Measurements from ENCODE around the gene PRM3. TPM values are rescaled to one million over a fixed set of nuclear protein-coding genes. Genes with fewer than 3 reads are reported as not detected.

The PRM3 gene
- total RNA-seq, 1 donor from 2014 or later = not detected

DNA sequence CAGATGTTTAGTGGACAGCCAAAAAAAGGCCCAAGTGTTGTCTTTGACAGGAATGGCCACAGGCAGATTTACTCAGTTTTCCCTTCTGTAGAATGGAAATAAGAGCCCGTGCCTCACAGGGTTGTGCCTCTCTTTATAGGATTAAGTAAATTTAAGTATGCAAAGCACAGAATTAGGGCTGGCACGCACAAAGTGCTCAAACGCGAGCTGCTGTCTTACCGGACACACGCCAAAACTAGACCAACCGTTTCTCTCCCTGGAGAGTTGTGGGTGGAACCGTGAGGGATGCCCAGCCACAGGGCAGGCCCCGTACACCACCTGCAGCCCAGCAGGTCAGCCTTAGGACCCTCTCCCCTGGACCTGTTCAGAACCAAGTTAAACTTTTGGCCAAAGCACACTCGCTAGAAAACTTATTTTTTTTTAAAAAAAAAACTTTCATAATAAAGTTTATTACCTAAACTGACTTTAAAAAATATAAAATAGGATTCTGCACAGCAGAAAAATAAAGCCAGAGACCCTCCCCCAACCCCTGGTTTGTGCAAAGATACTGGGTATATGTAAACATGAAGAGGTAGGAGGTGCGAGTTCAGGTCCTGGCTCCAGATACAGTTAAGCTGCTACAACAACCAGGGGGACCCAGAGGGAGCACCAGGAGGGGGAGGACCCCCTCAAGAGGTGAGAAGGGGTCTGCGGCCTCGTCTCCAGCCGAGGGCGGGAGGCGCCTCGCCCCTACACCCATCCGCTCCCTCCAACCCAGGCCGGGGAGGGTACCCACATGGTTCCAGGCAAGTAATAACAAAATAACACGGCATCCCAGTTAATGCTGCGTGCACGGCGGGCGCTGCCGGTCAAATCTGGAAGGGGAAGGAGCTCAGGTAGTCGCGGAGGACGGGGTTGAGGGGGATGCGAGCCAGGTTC lies 19.2 kb downstream of the PRM3 start:
- no peak for TF ChIP-seq CTCF (IDR thresholded peaks at IDR 0.05; ENCODE audit: partially characterized antibody, unreplicated experiment)
- Mint-ChIP-seq H3K27me3 (ENCODE audit: unreplicated experiment) (peaks cover 16% of the 10 kb centered on the region), H3K4me3 (ENCODE audit: unreplicated experiment) (peak overlapping the region; percentile 78), H3K4me1 (ENCODE audit: low read depth, unreplicated experiment) (peaks cover 13% of the 10 kb centered on the region), H3K27ac (ENCODE audit: unreplicated experiment) (no peak overlapping the region), H3K36me3 (ENCODE audit: unreplicated experiment) (no peaks in the 10 kb centered on the region), H3K9me3 (ENCODE audit: unreplicated experiment) (peaks cover 8% of the 10 kb centered on the region)
- DNase-seq = no peak

DNA sequence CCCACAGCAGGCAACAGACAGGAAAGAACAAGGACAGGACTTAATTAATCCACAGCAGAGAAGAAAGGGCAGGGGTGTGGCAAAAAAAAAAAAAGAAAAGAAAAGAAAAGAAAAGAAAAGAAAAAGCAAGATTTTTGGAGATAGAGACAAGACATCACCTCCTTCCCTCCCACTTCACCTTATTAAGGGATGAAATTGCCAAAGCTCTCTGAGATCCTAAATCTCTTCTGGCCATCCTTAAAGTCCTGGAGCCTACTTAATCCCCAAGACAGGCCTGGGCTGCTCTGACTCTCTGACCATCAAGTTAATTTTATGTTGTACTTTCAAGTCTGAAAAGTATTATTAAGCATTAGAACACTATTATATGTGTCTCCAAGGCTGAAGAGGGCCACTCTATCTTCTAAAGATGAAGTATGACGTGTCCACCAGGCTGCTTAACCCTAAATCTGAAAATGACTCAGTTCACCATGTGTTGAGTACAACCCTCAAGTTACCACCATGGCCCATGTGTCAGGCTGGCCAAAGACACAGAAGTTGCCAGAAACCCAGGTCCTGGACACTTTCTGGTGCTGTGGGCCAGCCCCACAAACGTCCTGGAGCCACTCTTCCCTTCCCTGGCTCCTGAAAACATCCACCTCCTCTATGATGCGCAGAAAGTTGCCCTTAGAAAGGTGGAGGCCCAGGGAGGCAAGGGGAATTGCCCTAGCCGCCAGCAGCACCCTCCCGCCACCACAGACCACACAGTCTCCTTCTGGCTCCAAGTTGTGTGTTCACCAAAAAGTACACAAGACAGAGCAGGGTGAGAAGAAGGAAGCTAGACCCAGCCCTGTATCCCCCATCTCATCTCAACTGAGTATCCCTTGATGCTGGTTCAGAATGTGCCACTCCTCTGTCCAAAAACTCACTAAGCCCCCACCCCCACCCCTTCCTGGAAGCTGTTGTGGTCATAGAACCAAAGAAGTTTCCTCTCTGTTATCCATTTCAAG lies 20.1 kb downstream of the PRM3 start:
- no peak for TF ChIP-seq CTCF (IDR thresholded peaks at IDR 0.05; ENCODE audit: partially characterized antibody, unreplicated experiment)
- peaks cover 16% of the 10 kb centered on the region for H3K27me3 Mint-ChIP-seq (ENCODE audit: unreplicated experiment)
- H3K4me1 Mint-ChIP-seq (ENCODE audit: low read depth, unreplicated experiment) = peaks cover 13% of the 10 kb centered on the region
- H3K36me3 Mint-ChIP-seq (ENCODE audit: unreplicated experiment) = no peaks in the 10 kb centered on the region
- DNase-seq = no peak
- no peak overlapping the region for H3K27ac Mint-ChIP-seq (ENCODE audit: unreplicated experiment)
- H3K9me3 Mint-ChIP-seq (ENCODE audit: unreplicated experiment) = peaks cover 13% of the 10 kb centered on the region
- H3K4me3 Mint-ChIP-seq (ENCODE audit: unreplicated experiment) = peak overlapping the region; percentile 78

DNA sequence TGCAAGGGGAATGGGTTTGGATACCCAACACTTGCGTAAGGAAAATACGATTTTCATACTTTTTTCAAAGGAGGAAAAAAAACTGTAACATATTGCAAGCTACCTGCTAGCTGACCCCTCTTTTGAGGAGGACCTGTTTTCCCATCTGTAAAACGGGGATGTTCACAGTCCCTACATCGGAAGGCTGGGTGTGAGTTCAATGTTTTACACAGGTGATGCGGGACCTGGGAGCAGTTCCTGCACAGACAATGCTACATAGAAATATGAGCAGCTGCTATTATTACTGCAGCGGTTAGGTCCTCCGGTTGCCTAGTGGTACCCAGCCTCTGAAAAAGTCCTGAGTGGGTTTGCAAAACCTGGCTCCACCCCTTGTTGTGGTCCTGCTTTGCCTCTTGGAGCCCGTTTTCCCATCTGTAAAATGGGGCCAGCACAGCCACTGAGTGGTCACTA lies 20.9 kb downstream of the PRM3 start:
- no peaks in the 10 kb centered on the region for H3K36me3 Mint-ChIP-seq (ENCODE audit: unreplicated experiment)
- H3K9me3 Mint-ChIP-seq (ENCODE audit: unreplicated experiment) = peaks cover 13% of the 10 kb centered on the region
- TF ChIP-seq CTCF (IDR thresholded peaks at IDR 0.05; ENCODE audit: partially characterized antibody, unreplicated experiment) = no peak
- H3K27me3 Mint-ChIP-seq (ENCODE audit: unreplicated experiment) = peaks cover 11% of the 10 kb centered on the region
- H3K4me1 Mint-ChIP-seq (ENCODE audit: low read depth, unreplicated experiment) = peaks cover 13% of the 10 kb centered on the region
- no peak for DNase-seq
- H3K4me3 Mint-ChIP-seq (ENCODE audit: unreplicated experiment) = peak overlapping the region; percentile 44
- no peak overlapping the region for H3K27ac Mint-ChIP-seq (ENCODE audit: unreplicated experiment)

DNA sequence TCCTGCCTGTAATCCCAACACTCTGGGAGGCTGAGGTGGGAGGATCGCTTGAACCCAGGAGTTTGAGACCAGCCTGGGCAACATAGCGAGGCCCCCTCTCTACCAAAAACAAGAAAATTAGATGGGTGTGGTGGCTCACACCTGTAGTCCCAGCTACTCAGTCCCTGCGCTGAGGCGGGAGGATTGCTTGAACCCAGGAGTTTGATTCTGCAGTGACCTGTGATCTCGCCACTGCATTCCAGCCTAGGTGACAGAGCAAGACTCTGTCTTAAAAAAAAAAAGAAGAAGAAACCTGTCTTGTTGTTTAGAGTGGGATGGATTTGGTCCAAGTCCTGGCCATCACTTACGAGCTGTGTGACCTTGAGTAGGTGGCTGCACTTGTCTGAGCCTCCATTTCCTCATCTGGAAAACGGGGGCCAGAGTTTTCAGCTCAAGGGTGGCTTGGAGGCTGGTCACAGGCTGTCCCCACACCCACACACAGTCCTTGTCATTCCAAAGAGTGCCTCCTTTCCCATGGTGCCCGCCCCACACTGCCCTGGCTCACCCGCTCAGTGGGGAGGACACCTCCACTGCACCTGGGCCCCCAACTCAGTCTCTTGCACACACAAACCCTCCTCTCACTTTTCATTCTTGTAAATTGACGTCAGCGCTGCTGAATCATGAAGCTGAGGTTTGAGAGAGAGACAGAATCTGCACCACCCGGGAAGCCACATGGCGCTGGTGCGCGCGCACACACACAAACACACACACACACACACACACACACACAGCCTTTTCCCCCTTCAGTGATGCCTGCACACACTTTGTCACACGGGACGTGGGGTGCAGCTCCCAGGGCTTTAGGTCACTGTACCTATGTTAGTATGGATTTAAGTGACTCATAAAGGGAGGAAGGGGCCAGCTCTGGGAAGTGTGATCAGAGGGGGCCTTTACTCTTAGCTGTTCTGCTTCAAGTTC lies 21.6 kb downstream of the PRM3 start:
- peaks cover 9% of the 10 kb centered on the region for H3K9me3 Mint-ChIP-seq (ENCODE audit: unreplicated experiment)
- peaks cover 11% of the 10 kb centered on the region for H3K4me1 Mint-ChIP-seq (ENCODE audit: low read depth, unreplicated experiment)
- no peak for DNase-seq
- H3K36me3 Mint-ChIP-seq (ENCODE audit: unreplicated experiment) = no peaks in the 10 kb centered on the region
- no peak overlapping the region for H3K4me3 Mint-ChIP-seq (ENCODE audit: unreplicated experiment)
- no peak for TF ChIP-seq CTCF (IDR thresholded peaks at IDR 0.05; ENCODE audit: partially characterized antibody, unreplicated experiment)
- no peak overlapping the region for H3K27ac Mint-ChIP-seq (ENCODE audit: unreplicated experiment)
- H3K27me3 Mint-ChIP-seq (ENCODE audit: unreplicated experiment) = peaks cover 6% of the 10 kb centered on the region
